Pons (tissue), 1 donor: ENCODE measurements around the gene PAX5.

Experiments
- DNase-seq: peaks from one replicate; pipeline ENCODE4 v3.0.0-alpha.2; 2016; ENCODE audit warnings: low spot score

Gene PAX5

DNA sequence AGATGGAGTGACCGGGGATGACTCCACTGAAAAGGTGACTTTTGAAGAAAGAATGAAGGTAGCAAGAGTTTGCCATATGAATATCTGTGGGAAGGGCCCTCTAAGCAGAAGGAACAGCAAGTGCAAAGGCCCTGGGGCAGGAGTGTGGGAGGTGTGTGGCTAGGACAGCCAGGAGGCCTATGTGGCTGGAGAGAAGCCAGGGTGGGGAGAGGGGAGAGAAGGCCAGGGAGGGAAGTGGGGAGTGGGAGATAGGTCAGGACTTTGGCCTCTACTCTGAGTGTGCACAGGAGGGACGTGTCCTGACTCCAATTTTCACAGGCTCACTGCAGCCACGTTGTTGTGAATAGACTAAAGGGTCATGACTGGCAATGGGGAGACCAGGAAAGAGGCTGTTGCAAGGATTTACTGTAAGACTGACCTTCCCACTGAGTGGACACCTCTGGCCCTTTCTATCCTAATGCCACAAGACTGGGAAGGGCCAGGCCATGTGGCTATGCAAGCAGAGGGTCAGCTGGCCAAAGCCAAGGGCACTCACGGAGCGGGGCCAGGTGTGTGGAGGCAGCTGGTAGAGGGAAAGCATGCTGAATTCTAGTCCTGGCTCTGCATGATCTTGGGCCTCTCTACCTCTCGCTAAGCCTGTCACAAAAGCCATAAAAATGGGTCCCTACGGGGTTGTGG lies 172.4 kb downstream of the PAX5 start:
- no peak for DNase-seq

DNA sequence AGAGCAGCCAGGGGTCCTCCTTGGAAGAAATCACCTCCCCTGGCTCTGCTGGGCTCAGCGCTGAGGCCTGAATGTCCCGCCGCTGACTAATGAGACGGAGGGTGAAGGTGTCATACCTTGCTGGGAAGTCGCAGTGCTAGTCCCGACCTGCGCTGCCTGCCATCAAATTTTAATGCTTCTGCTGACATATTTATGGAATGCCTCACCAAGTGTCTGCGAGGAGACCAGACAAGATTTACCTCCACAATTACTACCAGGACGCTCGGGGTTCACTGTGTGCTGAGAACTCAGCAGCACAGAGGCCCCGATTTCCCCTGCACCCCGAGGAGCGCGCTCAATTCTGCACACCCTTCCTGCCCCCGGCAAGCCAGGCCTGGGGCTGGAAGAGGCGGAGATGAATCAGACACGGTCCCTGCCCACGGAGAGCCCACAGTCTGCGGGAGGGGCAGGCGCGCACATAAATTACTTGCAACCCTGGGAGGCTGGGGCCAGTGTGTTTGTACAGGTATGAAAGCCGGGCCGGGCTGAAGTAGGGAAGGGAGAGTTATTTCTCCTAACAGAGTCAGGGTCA lies 175.2 kb downstream of the PAX5 start:
- no peak for DNase-seq

DNA sequence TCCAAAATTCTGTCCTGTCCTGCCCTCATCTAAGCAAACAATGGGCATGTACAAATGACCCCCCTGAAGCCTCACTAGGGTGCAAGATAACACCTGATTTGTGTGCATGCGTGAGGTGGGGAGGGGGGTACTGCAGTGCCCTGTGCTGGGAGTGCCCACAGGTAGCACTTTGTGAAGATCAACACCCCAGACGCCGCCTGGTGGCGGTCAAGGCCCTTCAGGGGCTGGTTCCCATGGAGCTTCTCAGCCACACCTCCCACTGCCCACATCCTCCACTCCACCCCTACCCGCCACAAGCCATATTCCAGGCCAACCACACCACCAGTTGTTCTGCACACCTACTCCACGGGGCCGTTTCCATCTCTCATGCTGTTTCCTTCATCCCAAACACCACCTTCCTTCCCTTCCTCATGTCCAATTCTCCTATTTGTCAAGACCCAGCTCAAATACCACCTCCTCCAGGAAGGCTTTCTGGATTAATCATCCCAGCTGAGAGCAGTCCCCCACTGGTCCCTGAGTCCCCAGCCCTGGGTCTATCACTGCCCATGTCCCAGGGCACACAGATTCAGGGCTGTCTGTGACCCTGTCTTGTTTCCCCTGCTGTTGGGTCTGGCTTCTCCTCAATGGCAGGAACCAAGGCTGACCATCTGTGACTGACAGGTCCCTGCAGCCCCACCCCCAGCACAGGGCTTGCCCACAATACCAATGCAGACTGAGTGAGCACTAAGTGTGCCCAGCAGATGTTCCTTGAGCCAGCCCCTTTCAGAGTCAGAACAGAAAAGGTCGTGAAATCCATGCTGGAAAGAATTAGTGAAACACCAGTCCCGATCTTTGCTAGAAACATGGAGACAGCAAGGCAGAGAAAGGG lies 178.4 kb downstream of the PAX5 start:
- DNase-seq: no peak

DNA sequence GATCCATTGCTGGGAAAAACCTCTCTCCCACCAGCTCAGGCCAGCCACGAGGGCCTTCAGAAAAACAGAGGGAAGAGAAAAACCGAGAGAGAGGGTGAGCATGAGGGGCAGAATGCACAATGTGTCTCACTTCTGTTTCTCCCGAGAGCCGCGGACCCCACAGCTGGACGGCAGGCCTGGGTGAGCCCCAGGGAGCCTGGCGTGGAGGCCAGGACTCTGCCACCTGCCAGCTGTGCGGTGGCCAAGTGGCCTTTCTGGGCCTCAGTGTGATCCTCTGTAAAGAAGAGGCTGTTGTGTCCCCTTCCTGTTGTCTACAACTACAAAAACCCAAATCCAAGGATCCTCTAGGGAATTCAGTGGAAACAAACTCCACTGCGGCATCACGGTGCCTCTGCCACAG lies 179.3 kb downstream of the PAX5 start:
- no peak for DNase-seq

DNA sequence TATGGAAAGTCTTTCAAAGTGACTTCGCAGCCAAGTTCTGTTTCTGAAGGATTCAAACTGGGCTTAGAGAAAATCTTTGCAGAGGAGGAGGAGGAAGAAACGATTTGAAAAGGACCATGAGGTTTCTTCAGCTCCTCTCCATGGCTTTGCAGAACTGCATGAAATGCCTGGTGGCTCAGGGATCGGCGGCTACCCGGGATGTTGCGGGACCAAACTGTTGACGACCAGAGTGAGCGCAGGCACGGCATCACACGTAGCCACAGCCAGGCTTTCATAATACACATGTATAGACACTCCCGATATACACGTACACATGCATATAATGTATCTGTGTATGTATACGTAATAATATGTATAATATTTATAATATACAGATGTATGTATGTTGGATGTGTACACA lies 180.0 kb downstream of the PAX5 start:
- DNase-seq: no peak

DNA sequence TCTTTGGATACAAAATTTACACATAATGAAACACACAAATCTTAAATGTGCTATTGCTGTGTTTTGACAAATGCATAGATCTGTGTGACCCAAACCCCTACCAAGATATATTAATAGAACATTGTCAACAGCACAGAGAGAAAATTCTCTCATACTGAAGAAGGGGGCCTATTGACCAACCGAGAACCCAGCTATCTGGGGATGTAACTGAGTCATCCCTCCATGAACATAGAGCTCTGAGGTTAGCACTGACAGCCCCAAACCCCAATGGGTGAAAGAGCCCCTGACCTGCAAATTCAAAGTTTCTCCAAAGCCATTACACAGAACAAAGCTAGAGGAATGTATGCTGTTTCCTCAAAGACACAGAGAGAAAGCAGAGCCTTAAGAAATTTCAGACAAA lies 180.8 kb downstream of the PAX5 start:
- DNase-seq: no peak

DNA sequence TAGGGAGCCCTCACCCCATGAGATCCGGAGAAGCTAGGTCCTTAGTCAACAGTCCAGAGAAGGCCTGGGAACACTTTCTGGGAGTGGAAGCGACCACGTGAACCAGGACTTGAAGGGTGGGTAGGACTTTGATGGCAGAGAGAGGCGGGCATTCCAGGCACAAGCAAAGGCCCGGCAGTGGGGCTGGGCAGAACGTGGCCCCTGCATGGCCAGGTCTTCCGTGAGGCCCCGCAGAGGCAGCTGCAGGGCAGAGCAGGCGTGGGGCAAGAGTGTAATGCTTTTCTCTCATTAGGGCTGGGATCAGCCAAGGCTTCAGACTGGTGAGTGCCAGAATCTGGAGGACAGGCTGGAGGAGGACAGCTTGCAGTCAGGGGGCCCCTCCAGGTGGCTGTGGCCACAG lies 184.1 kb downstream of the PAX5 start:
- no peak for DNase-seq

DNA sequence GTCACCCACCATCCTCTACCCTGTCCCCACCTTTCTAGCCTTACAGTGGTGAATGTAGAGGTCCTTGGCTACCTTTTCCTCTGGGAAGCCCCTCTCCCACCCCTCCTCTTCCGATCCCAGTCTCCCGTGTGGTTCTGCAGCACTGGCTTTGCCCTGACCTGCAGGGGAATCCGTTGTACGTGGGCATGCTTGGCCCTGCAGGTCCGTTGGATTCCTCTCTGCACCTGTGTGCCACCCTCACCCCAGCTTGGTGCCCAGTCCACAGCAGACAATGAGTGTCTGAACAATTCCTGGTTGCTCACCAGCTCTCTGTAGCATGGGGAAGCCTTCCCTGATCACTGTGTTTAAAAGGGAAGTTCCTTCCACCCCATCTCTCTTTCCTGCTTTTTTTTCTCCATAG lies 185.1 kb downstream of the PAX5 start:
- no peak for DNase-seq

DNA sequence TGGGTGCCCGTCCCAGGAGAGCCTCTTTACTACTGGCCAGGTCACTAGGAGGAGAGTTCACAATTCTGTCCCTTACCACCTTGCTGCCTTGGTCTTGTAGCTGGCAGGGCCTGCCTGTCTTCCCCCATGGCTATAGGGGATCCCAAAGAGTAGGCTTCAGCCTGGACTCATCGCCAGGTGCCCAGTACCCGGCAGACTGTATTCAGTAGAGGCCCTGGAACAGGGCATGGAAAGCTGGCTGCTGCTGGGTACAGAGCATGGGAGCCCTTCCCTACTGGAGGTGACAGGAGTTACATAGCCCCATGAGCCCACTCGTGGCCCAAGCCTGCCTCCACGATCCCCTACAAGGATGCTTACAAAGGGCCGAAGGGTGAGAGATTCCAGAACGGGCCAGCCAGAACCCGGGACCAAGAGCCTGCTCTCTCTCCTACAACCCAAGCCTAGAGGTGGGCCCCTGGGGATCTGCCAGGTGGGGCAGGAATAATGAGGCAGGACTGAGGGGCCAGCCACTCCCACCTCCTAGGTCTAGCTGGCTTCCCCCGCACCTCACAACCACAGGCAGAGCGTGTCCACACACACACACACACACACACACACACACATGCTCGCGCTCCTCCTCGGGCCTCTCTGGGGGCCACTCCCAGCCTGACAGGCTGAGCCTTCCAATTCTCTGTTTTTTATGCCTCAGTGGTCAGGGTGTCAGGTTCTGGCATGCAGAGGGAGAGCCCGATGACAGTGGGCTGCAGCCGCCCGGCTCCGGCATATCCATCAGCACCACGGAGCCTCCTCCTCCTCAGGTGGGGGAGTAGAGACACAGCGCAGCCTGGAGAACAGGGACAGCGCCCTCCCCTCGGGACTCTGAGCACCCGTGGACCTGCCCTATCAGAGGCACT lies 186.0 kb downstream of the PAX5 start:
- no peak for DNase-seq

DNA sequence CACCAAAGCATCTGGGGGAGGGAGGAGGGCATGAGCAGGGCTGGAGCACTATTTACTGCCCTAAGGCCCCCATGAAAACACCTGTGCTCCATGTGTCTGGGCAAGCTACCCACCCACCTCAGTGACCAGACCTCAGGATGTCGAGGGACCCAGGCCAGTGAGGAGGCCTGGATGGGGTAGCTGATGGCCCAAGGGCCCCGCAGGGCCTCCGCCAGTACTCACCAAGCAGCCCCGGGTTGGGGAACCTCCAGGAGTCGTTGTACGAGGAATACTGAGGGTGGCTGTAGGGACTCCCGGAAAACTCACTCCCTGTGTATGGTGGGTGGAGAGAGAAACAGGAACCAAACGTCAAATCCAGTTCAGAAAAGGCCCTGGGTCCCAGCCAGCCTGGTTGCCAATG lies 187.4 kb downstream of the PAX5 start:
- DNase-seq: no peak

DNA sequence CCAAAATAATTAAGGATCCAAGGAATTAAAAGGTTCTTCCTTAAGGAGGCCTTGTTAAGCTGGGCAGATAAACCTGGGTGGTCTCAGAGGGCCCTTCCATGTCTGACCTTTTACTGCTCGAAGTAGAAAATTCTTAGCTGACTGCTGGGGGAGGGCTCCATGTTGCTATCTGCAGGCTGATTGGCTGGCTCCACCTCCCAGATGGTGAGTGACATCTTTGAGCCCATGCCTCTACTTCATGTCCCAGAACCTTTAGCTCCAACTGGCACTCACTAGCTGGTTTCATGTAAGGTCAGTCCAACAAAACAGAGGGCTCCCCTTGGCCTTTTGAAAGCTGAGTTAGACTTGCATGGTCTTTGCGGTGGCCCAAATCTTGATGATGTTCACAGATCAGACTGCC lies 188.2 kb downstream of the PAX5 start:
- DNase-seq: no peak

DNA sequence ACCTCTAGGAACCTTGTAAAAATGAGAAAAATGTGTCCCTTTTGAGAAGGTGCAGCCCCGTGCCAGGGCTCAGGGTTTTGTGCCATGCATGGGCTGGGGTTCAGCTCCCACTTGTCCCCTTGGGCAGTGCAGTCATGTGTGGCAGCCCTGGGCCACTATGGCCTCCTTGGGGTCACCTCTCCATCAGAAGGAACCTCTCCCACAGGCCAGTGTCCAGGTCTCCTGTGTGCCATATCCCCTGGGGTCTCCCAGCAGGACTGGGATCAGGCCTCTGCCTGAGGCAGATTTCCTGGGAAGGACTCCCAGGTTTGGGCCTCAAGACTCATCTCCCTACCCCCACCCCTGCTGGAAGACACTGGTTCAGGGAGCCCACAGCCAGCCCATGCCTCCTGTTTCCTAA lies 189.1 kb downstream of the PAX5 start:
- no peak for DNase-seq

DNA sequence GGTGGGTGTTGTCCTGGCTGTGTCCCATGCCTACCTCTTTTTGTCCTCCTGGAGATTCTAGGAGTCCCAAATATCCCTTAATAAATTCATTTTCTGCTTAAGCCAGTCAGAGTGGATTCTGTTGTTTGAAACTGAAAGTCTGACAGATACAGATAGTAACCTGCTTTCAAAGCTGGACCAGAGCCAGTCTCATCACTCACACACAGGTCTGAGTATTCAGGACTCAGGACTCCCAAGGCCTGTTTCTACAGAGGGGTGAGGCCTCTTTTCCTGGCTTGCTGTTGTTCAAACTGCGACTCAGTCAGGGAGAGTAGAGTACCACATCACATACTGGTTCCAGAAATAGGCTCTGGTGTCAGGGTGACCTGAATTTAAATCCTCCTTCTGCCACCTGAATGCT lies 190.1 kb downstream of the PAX5 start:
- DNase-seq: no peak

DNA sequence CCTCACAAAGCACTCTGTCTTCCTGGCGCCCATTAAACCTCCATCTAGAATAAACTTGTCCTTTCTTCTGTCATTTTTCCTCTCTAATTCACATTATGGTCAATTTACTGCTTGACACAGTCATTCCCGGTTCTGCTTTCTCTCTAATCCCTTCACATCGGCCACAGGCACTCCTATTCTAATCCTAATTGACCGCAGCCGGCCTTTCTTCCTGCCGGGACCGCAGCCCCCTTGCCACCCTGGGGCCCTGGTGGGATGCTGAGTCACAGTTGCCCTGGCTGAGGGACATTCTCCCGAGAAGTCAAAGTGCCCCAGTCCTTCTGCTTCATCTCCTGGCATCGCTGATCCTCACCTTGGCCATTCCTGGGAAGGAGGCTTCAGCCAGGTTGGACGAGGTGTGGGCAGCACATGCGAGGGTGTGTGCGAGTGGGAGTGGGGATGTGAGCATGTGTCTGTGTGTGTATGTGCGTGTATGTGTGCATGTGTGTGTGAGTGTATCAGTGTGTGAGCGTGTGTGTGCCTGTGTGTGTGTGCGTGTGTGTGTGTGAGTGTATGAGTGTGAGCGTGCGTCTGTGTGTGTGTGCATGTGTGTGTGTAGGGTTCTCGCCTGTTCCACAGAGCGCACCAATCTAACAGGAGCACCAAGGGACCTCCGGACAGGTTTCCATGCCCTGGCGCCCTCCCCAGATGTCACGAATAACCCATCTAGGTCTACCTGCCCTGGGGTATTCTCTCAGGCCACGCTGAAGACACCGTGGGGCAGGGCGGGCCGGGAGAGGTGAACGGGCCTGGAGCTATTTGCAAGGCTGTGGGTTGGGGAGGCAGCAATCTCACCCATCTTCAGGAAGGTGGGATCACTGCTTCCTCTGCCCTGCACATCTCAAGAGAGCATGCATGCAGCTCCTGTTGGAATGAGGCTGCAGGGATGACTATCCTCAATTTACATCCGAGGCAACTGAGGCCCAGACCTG lies 191.2 kb downstream of the PAX5 start:
- DNase-seq: no peak

DNA sequence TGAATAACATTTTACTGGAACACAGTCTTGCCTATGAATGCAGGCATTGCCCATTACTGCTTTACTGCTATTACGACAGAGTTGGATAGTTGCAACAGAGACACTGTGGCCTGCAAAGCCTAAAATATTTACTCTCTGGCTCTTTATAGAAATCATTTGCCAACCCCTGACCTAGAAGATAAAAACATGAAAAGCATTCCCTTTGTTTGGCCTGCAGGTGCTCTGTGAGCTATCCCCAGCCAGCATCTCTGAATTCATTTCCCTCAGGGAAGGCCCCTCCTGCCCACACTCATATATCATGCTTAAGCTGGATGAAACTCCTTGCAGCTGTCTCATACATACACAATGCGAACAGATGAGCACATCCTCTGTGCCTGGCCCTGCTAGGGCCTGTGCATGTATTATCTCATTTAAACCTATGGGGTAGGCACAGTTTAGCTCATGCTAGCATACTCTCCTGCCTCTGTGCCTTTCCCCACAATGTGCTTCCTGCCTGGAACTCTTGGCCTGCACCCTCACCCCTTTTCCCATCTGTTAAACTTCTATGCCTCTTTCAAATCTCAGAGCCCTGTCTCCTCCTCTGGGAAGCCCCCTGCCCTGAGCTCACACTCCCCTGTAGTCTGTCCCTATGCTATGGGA lies 193.1 kb downstream of the PAX5 start:
- DNase-seq: no peak

DNA sequence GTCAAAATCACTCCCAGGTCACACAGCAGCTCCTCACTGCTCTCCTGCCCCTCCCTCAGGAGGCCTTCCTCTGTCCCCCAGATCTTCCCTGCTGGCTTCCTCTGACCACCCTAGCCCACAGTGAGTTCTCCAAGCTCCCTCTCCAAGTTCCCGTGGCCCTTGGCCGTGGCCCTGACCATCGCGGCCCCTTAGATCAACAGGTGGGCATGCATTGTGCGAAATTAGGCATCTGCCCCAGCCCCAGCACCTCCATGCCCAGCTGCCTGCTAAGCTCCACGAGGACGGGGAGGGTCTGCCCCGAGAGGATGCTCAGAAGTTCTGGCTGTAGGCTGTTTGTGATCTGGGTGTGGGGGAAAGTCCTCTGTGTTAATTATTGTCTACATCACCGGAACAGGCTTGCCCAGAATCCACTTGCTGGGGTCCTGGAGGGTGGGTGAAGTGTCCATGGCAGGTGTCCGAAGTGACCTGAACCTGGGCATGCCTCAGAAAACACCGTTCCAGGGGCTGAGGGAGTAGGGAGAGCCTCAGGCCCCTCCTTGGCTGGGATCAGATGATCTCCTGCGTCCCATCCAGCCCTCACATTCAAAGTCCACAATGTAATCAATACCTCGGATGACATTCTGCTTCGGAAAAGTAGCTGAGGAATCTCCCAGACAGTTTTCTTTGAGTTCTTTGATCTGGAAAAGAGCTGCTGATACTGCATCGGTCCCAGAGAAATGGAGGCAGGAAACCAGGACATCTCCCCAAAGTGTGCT lies 194.8 kb downstream of the PAX5 start:
- DNase-seq: no peak

DNA sequence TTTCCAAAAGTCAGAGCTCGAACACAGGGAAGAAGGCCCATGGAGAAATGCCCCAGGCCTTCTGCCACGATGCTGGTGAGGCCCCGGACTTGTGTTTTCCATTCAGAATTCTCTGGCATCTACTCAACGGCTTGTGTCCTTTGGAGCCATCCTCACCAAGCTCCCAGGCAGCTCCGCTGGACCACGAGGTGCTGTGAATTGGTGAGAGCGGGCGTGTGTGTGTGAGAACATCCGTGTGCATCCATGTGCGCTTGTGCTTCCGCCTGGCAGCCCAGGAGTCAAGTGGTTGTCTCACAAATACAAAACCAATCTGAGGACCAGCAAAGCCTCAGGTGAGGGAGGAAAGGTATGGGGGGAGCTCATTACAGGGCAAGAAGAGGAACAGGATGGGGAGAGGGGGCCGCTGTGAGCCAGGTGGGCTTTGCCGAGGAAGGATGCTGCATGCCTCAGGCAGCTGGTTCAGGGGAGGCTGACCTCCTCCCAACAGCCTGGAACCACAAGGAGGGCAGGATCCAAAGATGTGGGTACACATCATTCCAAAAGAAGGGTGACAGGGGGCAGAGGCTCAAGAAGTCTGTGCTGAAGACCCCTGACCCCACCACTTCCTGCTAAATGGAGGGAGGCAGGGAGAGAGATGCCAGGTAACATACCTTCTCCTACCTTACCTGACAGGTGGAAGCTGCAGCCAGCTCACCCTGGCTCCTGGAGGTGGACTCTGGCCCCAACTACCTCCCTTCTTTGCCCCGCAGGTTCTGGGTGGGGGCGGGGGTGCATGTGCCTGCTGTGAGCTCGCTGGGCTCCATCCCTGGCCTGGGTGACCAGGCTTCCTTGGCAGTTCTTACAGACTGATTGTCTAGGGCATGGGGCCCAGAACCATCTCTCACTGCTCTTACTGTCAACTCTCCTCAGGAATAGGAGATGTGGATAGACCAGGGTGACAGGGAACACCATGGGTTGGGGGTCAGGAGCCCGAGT lies 196.3 kb downstream of the PAX5 start:
- DNase-seq: no peak

DNA sequence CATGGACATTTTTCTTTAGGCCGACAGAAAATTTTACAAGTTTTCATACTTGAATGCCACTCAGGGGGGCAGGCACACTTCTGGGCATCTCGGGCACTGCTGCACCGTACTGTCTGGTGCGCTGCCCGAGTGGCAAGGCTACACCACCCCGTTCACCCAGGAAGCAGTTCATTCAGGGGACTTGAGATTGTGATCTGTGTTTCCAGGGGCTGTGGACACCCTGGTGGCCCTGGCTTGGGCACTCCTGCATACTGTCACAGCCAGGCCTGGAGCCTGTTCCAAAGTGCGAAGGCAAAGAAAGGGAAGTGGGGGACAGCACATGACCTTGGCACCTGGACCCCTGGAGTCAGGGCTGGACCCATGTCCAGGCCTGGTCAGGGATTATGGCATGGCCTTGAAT lies 197.6 kb downstream of the PAX5 start:
- no peak for DNase-seq
